GM23338 (cell line): Measurements from ENCODE around the gene GPD1L. TPM values are rescaled to one million over a fixed set of nuclear protein-coding genes. Genes with fewer than 3 reads are reported as not detected.

Source experiments
- ATAC-seq: fragments of 200-7000 bp; cut with Tn5 transposase; 3 replicates; pipeline ENCODE4 v1.9.1; 2020
- DNase-seq: peaks from one replicate; pipeline ENCODE4 v3.0.0-alpha.2; 2015; ENCODE audit warnings: low spot score
- H2AFZ ChIP-seq: fragments of 200-600 bp; sonication (generic); 2 replicates; pipeline ENCODE4 v1.8.0; 2016; ENCODE audit warnings: antibody characterized with exemption, mild to moderate bottlenecking, moderate library complexity
- H3F3A ChIP-seq: fragments of 200-600 bp; sonication (generic); replicated peaks from 2 replicates; pipeline ENCODE4 v1.8.0; 2017; ENCODE audit warnings: antibody characterized with exemption, mixed run types, low read depth
- H3K27ac ChIP-seq: fragments of 200-600 bp; sonication (generic); 2 replicates; pipeline ENCODE4 v1.6.1; 2016; ENCODE audit warnings: low read depth
- H3K27me3 ChIP-seq: fragments of 200-600 bp; sonication (generic); 2 replicates; pipeline ENCODE4 v1.8.0; 2016; ENCODE audit warnings: mild to moderate bottlenecking, mixed run types, moderate library complexity; ENCODE audit not compliant: insufficient read depth
- H3K36me3 ChIP-seq: fragments of 200-600 bp; sonication (generic); 2 replicates; pipeline ENCODE4 v1.8.0; 2016; ENCODE audit warnings: mild to moderate bottlenecking; ENCODE audit not compliant: insufficient read depth
- H3K4me1 ChIP-seq: fragments of 200-600 bp; sonication (generic); 2 replicates; pipeline ENCODE4 v1.8.0; 2016; ENCODE audit warnings: mild to moderate bottlenecking, moderate library complexity; ENCODE audit not compliant: insufficient read depth
- H3K4me2 ChIP-seq: fragments of 200-600 bp; sonication (generic); 2 replicates; pipeline ENCODE4 v1.7.1; 2017; ENCODE audit warnings: mixed run types
- H3K4me3 ChIP-seq: fragments of 200-600 bp; sonication (generic); 2 replicates; pipeline ENCODE4 v1.6.1; 2016; ENCODE audit warnings: mixed run types
- H3K79me2 ChIP-seq: fragments of 200-600 bp; sonication (generic); replicated peaks from 2 replicates; pipeline ENCODE4 v1.8.0; 2017; ENCODE audit warnings: mild to moderate bottlenecking; ENCODE audit not compliant: insufficient read depth
- H3K9me2 ChIP-seq: fragments of 200-600 bp; sonication (generic); 2 replicates; pipeline ENCODE4 v1.8.0; 2017; ENCODE audit not compliant: insufficient read depth
- H4K20me1 ChIP-seq: fragments of 200-600 bp; sonication (generic); replicated peaks from 2 replicates; pipeline ENCODE4 v1.8.0; 2017; ENCODE audit warnings: mild to moderate bottlenecking; ENCODE audit not compliant: insufficient read depth
- H3K27ac Mint-ChIP-seq: 2 replicates; pipeline ENCODE4 v1.8.0; 2020; ENCODE audit warnings: inconsistent platforms, mild to moderate bottlenecking, moderate library complexity, mixed read lengths
- H3K27me3 Mint-ChIP-seq: 3 replicates; pipeline ENCODE4 v1.8.0; 2022; ENCODE audit warnings: low read depth, mild to moderate bottlenecking, moderate library complexity, mixed read lengths, inconsistent platforms; ENCODE audit not compliant: insufficient read depth, poor library complexity
- H3K36me3 Mint-ChIP-seq: 3 replicates; pipeline ENCODE4 v1.8.0; 2021; ENCODE audit warnings: low read depth, mild to moderate bottlenecking, inconsistent platforms, moderate library complexity, mixed read lengths
- H3K4me1 Mint-ChIP-seq: 3 replicates; pipeline ENCODE4 v1.8.0; 2020; ENCODE audit warnings: mild to moderate bottlenecking, inconsistent platforms, mixed read lengths
- H3K4me3 Mint-ChIP-seq: 3 replicates; pipeline ENCODE4 v1.8.0; 2021; ENCODE audit warnings: moderate library complexity, mild to moderate bottlenecking, inconsistent platforms, mixed read lengths
- H3K9me3 Mint-ChIP-seq: 3 replicates; pipeline ENCODE4 v1.8.0; 2020; ENCODE audit warnings: moderate library complexity, mild to moderate bottlenecking, inconsistent platforms, mixed read lengths
- CREB1 ChIP-seq: fragments of 250-450 bp; sonication (Bioruptor Pico); IDR thresholded peaks from 2 replicates; pipeline ENCODE4 v1.5.0; 2020; ENCODE audit warnings: low read depth, mild to moderate bottlenecking, moderate library complexity
- EZH2 ChIP-seq: fragments of 200-600 bp; sonication (generic); IDR thresholded peaks from one replicate; pipeline ENCODE4 v1.8.0; 2017; ENCODE audit warnings: antibody characterized with exemption, mild to moderate bottlenecking, low read depth; ENCODE audit not compliant: unreplicated experiment
- EZH2phosphoT487 ChIP-seq: fragments of 200-600 bp; sonication (generic); IDR thresholded peaks from one replicate; pipeline ENCODE4 v1.8.1; 2018; ENCODE audit warnings: antibody characterized with exemption; ENCODE audit not compliant: unreplicated experiment
- JUNB ChIP-seq: IDR thresholded peaks from one replicate; pipeline ENCODE4 v1.6.1; 2016; ENCODE audit warnings: antibody characterized with exemption; ENCODE audit not compliant: unreplicated experiment
- POLR2AphosphoS5 ChIP-seq: IDR thresholded peaks from 2 replicates; pipeline ENCODE4 v1.6.1; 2016; ENCODE audit warnings: antibody characterized with exemption, low read depth
- STAT1 ChIP-seq: IDR thresholded peaks from one replicate; pipeline ENCODE4 v1.6.1; 2016; ENCODE audit warnings: antibody characterized with exemption; ENCODE audit not compliant: unreplicated experiment
- ZNF114 ChIP-seq: fragments of 250-450 bp; sonication (Bioruptor Pico); IDR thresholded peaks from 2 replicates; pipeline ENCODE4 v1.5.0; 2020; ENCODE audit warnings: mild to moderate bottlenecking, moderate library complexity
- ZNF331 ChIP-seq: fragments of 250-450 bp; sonication (Bioruptor Pico); IDR thresholded peaks from 2 replicates; pipeline ENCODE4 v1.5.0; 2020; ENCODE audit warnings: low read depth, mild to moderate bottlenecking, moderate library complexity
- polyA plus RNA-seq: library from polyadenylated mRNA; unstranded; fragments of >200 nt; fragmentation: Nextera tagmentation; extraction: Ambion mirVana; gene quantifications from 2 replicates; pipeline ENCODE4 v1.2.1, GENCODE V29; 2016
- total RNA-seq: library from RNA; depleted of rRNA; stranded (reverse); fragments of >200 nt; shearing (Covaris generic); gene quantifications from 2 replicates; pipeline ENCODE4 v1.2.3, GENCODE V29; 2014
- TF ChIP-seq, protein P1 (sequence below): IDR thresholded peaks from one replicate; pipeline ENCODE4 v1.6.1; 2018; ENCODE audit warnings: antibody characterized with exemption; ENCODE audit not compliant: unreplicated experiment
- TF ChIP-seq, protein P2 (sequence below), 2 experiments: fragments of 200-600 bp in 1 of 2; sonication (generic) in 1 of 2; conservative IDR thresholded peaks; 2 replicates each; pipeline versions ENCODE4 v1.5.1 to v1.6.1; 2016 to 2017; ENCODE audit warnings: antibody characterized with exemption in 2 of 2, low read depth in 2 of 2, mild to moderate bottlenecking in 2 of 2, moderate library complexity in 1 of 2
- TF ChIP-seq, protein P3 (sequence below): IDR thresholded peaks from 2 replicates; pipeline ENCODE4 v1.6.1; 2016; ENCODE audit warnings: antibody characterized with exemption

Gene GPD1L
- total and polyA plus RNA-seq, 2 experiments from 2014 or later: 2.0 to 6.4 TPM

DNA sequence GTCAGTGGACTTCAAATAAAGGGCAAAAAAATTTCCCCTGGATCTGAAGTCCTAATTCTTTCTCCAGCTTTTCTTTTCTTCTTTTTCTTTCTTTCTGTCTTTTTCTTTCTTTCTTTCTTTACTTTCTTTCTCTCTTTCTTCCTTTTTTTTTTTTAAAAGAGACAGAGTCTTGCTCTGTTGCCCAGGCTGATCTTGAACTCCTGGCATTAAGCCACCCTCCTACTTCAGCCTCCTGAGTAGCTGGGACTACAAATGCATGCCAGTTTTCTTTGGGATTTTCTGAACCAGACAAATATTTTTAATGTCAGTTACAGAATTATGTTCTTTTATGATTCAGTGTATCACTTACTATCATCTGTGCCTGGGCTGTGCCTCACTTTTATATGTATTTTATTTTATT, 86.7 kb downstream of the GPD1L start (continued):
- TF ChIP-seq STAT1: no peak
- TF ChIP-seq EZH2: no peak
- no peak for TF ChIP-seq ZNF331 (CRISPR knock-in tag)
- TF ChIP-seq, protein P1, sequence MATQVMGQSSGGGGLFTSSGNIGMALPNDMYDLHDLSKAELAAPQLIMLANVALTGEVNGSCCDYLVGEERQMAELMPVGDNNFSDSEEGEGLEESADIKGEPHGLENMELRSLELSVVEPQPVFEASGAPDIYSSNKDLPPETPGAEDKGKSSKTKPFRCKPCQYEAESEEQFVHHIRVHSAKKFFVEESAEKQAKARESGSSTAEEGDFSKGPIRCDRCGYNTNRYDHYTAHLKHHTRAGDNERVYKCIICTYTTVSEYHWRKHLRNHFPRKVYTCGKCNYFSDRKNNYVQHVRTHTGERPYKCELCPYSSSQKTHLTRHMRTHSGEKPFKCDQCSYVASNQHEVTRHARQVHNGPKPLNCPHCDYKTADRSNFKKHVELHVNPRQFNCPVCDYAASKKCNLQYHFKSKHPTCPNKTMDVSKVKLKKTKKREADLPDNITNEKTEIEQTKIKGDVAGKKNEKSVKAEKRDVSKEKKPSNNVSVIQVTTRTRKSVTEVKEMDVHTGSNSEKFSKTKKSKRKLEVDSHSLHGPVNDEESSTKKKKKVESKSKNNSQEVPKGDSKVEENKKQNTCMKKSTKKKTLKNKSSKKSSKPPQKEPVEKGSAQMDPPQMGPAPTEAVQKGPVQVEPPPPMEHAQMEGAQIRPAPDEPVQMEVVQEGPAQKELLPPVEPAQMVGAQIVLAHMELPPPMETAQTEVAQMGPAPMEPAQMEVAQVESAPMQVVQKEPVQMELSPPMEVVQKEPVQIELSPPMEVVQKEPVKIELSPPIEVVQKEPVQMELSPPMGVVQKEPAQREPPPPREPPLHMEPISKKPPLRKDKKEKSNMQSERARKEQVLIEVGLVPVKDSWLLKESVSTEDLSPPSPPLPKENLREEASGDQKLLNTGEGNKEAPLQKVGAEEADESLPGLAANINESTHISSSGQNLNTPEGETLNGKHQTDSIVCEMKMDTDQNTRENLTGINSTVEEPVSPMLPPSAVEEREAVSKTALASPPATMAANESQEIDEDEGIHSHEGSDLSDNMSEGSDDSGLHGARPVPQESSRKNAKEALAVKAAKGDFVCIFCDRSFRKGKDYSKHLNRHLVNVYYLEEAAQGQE: no peak
- no peak for TF ChIP-seq CREB1 (CRISPR knock-in tag)

DNA sequence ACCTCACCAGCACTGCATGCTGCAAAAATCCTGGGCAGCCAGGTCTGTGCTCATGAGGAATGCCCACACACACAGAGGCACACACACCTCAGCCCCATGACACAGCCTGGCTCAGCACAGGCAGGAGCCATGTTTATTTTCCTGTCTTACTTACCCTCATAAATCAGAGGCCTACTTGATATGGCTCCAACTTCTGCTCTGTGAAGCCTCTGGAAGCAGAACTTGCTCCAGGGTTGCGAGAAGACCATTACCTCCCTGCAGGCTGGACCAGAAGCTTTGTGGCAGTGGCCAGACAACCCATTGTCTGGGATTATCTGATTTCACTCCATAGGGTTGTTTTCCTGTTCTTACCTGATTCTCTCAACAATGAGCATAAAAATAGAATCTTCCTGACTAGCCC, 88.2 kb downstream of the GPD1L start:
- Histone ChIP-seq H2AFZ (peak overlapping the region; percentile 56), H3K4me2 (no peak overlapping the region), H3K79me2 (no peaks in the 10 kb centered on the region), H3K27ac (no peak overlapping the region), H3K4me1 (no peaks in the 10 kb centered on the region), H3K27me3 (no peaks in the 10 kb centered on the region), H3K9me2 (no peaks in the 10 kb centered on the region; the same call in 1 of the 2 replicates), H3K4me3 (no peak overlapping the region), H3F3A (no peaks in the 10 kb centered on the region), H4K20me1 (no peaks in the 10 kb centered on the region), H3K36me3 (no peaks in the 10 kb centered on the region)
- Mint-ChIP-seq H3K36me3 (no peaks in the 10 kb centered on the region), H3K27me3 (no peaks in the 10 kb centered on the region), H3K4me1 (peaks cover 3% of the 10 kb centered on the region; the same call in 2 of the 3 replicates), H3K27ac (no peak overlapping the region), H3K4me3 (no peak overlapping the region), H3K9me3 (no peaks in the 10 kb centered on the region)
- ATAC-seq: no peak
- no peak for DNase-seq
- TF ChIP-seq, protein P2, sequence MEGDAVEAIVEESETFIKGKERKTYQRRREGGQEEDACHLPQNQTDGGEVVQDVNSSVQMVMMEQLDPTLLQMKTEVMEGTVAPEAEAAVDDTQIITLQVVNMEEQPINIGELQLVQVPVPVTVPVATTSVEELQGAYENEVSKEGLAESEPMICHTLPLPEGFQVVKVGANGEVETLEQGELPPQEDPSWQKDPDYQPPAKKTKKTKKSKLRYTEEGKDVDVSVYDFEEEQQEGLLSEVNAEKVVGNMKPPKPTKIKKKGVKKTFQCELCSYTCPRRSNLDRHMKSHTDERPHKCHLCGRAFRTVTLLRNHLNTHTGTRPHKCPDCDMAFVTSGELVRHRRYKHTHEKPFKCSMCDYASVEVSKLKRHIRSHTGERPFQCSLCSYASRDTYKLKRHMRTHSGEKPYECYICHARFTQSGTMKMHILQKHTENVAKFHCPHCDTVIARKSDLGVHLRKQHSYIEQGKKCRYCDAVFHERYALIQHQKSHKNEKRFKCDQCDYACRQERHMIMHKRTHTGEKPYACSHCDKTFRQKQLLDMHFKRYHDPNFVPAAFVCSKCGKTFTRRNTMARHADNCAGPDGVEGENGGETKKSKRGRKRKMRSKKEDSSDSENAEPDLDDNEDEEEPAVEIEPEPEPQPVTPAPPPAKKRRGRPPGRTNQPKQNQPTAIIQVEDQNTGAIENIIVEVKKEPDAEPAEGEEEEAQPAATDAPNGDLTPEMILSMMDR (conservative IDR thresholded peaks at IDR 0.05; ENCODE audit: low read depth in 2 of 2): no peak
- TF ChIP-seq JUNB (no peak), CREB1 (CRISPR knock-in tag) (no peak), STAT1 (no peak), EZH2phosphoT487 (no peak), ZNF331 (CRISPR knock-in tag) (no peak), POLR2AphosphoS5 (no peak), ZNF114 (CRISPR knock-in tag) (no peak), EZH2 (no peak)
- TF ChIP-seq, protein P1: no peak
- TF ChIP-seq, protein P3, sequence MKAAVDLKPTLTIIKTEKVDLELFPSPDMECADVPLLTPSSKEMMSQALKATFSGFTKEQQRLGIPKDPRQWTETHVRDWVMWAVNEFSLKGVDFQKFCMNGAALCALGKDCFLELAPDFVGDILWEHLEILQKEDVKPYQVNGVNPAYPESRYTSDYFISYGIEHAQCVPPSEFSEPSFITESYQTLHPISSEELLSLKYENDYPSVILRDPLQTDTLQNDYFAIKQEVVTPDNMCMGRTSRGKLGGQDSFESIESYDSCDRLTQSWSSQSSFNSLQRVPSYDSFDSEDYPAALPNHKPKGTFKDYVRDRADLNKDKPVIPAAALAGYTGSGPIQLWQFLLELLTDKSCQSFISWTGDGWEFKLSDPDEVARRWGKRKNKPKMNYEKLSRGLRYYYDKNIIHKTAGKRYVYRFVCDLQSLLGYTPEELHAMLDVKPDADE: no peak
